ENCODE measurements around the gene PLXNA4. TPM values are rescaled to one million over a fixed set of nuclear protein-coding genes. Genes with fewer than 3 reads are reported as not detected.

PLXNA4 gene
- total RNA-seq, 1 experiment from 2014 or later: 11.2 TPM

DNA sequence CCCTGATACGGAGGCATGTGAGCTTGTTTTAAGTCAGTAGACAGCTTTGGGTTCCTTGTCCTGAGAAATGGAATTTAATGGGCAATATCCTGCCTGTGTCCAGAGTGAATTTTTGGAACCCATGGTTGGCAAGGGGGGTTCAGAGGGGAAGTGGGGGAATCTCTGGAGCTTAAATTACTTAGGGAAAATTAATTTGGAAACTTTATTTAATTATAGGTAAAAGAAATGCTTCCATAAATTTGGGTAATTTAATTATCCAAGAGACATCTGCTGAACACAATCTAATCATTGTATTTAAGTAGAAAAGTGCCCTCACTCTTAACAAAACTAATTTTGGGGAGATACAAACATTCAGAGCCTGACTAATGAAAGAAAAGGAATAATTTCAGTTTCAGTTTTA lies 99.7 kb downstream of the PLXNA4 start:
- Histone ChIP-seq H3K27me3 (no peaks in the 10 kb centered on the region), H3K27ac (no peak overlapping the region), H3K4me1 (peaks cover 12% of the 10 kb centered on the region), H3K9me3 (replicated peaks) (no peaks in the 10 kb centered on the region), H3K4me3 (no peak overlapping the region), H3K36me3 (no peaks in the 10 kb centered on the region)
- no peak for DNase-seq

- H3K9me3 ChIP-seq (replicated peaks): no peaks in the 10 kb centered on the region
- no peaks in the 10 kb centered on the region for H3K27me3 ChIP-seq
- H3K4me3 ChIP-seq: no peak overlapping the region
- H3K4me1 ChIP-seq: peaks cover 12% of the 10 kb centered on the region
- no peak overlapping the region for H3K27ac ChIP-seq
- DNase-seq: no peak
- no peaks in the 10 kb centered on the region for H3K36me3 ChIP-seq
Observed at GRCh38 chr7:132475669-132476116, 100.6 kb downstream of the PLXNA4 start.

DNA sequence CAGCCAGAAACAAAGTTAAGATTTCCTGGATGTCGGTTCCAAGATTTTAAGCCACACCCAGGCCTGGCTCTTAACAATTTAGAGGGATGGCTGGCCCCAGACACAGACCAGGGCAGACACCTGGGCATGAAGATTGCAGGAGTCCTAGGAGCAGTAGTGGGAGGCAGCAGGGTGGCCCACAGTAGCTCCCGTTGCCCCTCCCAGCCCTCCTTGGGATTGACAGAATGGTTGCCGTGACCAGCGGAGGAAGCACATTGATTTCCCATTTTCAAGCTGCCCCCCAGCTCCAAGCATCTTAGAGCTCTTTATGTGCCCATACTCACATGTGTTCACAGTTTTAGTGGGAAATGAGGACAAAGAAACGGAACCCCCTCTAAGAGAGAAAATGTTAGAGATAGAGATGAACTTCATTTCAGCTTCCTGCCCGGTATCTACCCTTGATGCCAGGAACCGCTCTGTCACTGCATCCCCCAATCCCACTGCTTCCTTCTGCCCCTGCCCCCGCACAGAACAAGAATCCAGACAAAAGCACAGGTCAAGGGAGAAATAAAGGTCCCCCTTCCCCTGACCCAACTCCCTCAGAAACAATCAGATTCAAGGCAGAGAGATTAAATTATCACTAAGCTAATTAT lies 101.1 kb downstream of the PLXNA4 start:
- Histone ChIP-seq H3K4me1 (peaks cover 12% of the 10 kb centered on the region), H3K27ac (no peak overlapping the region), H3K27me3 (no peaks in the 10 kb centered on the region), H3K4me3 (no peak overlapping the region), H3K36me3 (no peaks in the 10 kb centered on the region), H3K9me3 (replicated peaks) (no peaks in the 10 kb centered on the region)
- no peak for DNase-seq

DNA sequence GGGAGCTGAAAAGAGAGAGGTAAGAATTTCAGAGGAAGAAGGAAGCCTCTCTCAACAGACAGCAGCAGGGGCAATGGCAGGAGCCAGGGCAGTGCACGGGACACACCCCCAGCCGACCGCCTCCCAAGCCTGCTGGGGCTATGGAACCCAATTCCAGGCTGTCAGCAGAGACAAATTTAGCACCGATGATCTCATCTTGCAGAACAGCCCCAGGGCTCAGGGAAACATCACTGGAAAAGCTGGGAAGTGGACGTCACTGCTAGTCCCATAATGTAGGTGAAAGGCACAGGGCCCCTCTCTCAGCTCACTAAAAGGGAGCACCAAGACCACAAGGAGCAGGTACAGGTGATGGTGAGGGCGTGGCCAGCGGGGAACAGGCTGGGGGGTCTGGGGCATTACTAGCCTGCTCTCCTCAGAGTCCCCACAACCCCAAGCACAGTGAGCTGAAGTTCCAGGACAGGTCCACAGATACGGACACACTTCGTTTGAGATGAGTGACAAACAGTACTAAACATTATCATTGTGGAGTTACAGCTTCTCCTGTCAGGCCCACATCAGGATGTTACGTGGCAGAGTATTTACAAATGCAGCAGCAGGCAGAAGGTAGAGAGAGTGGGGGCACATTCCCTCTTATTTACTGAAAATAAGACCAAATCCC lies 103.7 kb downstream of the PLXNA4 start:
- H3K4me3 ChIP-seq: no peak overlapping the region
- H3K9me3 ChIP-seq (replicated peaks): no peaks in the 10 kb centered on the region
- no peaks in the 10 kb centered on the region for H3K27me3 ChIP-seq
- H3K4me1 ChIP-seq: peaks cover 12% of the 10 kb centered on the region
- no peaks in the 10 kb centered on the region for H3K36me3 ChIP-seq
- DNase-seq: peak; percentile 87 to 89
- H3K27ac ChIP-seq: no peak overlapping the region

DNA sequence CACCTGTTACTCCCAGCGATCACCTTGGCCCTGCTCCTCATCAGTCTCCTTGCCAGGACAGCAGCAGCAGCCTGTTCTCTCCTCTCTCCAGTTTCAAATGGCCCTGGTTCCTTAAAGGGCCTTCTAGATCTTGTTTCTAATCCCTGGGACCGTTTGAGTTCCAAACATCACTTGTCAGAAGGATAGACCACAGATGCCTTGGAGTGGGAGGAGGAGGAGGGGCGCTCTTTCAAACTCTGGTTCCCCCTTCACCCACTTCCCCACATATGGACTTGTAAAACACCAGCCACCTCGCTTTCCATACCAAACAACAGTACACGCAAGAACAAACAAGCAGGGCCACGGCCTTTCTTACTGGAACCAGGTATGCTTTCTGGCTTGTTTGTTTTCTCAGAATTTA lies 104.8 kb downstream of the PLXNA4 start:
- H3K4me1 ChIP-seq: peaks cover 12% of the 10 kb centered on the region

DNA sequence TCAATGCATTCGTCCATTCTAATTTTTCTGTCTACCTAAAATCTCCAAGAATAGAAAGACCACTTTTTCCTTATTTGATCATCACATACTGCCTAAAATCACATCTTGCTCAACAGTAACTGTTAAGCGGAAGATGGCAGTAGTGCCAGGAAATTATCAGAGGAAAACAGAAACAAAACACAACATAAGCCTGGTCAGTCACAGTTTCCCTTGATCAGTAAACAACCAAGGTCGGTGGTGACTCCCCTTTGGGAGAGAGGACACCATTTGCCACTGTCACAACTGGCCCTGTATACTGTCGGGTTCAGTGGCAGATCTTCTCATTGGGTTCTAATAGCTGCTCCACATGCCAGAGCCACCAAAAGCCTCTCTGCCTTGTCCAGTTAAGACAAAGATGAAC lies 106.6 kb downstream of the PLXNA4 start:
- no peaks in the 10 kb centered on the region for H3K36me3 ChIP-seq
- H3K27ac ChIP-seq: no peak overlapping the region
- H3K27me3 ChIP-seq: no peaks in the 10 kb centered on the region
- DNase-seq: no peak
- no peaks in the 10 kb centered on the region for H3K9me3 ChIP-seq (replicated peaks)
- H3K4me1 ChIP-seq: peaks cover 12% of the 10 kb centered on the region
- no peak overlapping the region for H3K4me3 ChIP-seq

More for the DNA sequence above, 104.8 kb downstream of the PLXNA4 start:
- H3K4me3 ChIP-seq: no peak overlapping the region
- no peak overlapping the region for H3K27ac ChIP-seq
- no peaks in the 10 kb centered on the region for H3K27me3 ChIP-seq
- DNase-seq: no peak
- H3K36me3 ChIP-seq: no peaks in the 10 kb centered on the region
- H3K9me3 ChIP-seq (replicated peaks): no peaks in the 10 kb centered on the region

- Histone ChIP-seq H3K4me1 (peaks cover 12% of the 10 kb centered on the region), H3K36me3 (no peaks in the 10 kb centered on the region), H3K27ac (no peak overlapping the region), H3K27me3 (no peaks in the 10 kb centered on the region), H3K9me3 (replicated peaks) (no peaks in the 10 kb centered on the region), H3K4me3 (no peak overlapping the region)
- no peak for DNase-seq
Observed at GRCh38 chr7:132469264-132469663, 107.0 kb downstream of the PLXNA4 start.

- Histone ChIP-seq H3K27ac (no peak overlapping the region), H3K4me3 (no peak overlapping the region), H3K4me1 (no peaks in the 10 kb centered on the region), H3K36me3 (no peaks in the 10 kb centered on the region), H3K27me3 (no peaks in the 10 kb centered on the region), H3K9me3 (replicated peaks) (no peaks in the 10 kb centered on the region)
- DNase-seq: no peak
Observed at GRCh38 chr7:132466367-132466766, 109.9 kb downstream of the PLXNA4 start.

DNA sequence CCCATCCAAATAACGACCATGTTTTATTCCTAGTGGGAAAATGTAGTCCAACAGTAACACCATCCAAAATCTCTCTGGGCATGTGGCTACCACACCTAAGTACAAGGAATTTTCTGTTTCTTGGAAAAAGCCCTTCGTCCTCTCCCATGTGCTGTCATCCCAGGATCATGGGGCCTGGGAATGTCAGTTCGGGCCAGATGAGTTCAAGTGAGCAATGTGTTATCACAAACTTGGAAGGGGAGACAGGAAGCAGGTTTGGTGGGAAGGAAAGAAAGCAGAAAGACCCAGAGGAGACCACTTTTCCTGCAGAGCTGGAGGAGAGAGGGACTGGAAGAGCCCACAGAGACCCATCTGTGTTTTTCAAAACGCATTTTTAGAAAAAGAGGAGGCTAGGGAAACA lies 110.8 kb downstream of the PLXNA4 start:
- Histone ChIP-seq H3K27me3 (no peaks in the 10 kb centered on the region), H3K9me3 (replicated peaks) (no peaks in the 10 kb centered on the region), H3K4me1 (no peaks in the 10 kb centered on the region), H3K4me3 (no peak overlapping the region), H3K36me3 (no peaks in the 10 kb centered on the region), H3K27ac (no peak overlapping the region)
- no peak for DNase-seq

- Histone ChIP-seq H3K4me1 (no peaks in the 10 kb centered on the region), H3K36me3 (no peaks in the 10 kb centered on the region), H3K4me3 (no peak overlapping the region), H3K27ac (no peak overlapping the region), H3K9me3 (replicated peaks) (no peaks in the 10 kb centered on the region), H3K27me3 (no peaks in the 10 kb centered on the region)
- no peak for DNase-seq
Observed at GRCh38 chr7:132464740-132465139, 111.5 kb downstream of the PLXNA4 start.

GRCh38 chr7:132463922-132464321 lies 112.3 kb downstream of the PLXNA4 start:
- Histone ChIP-seq H3K9me3 (replicated peaks) (no peaks in the 10 kb centered on the region), H3K4me3 (no peak overlapping the region), H3K4me1 (no peaks in the 10 kb centered on the region), H3K27ac (no peak overlapping the region), H3K36me3 (no peaks in the 10 kb centered on the region), H3K27me3 (no peaks in the 10 kb centered on the region)
- DNase-seq: no peak

- H3K9me3 ChIP-seq (replicated peaks): no peaks in the 10 kb centered on the region
Observed at GRCh38 chr7:132462478-132462877, 113.8 kb downstream of the PLXNA4 start.

DNA sequence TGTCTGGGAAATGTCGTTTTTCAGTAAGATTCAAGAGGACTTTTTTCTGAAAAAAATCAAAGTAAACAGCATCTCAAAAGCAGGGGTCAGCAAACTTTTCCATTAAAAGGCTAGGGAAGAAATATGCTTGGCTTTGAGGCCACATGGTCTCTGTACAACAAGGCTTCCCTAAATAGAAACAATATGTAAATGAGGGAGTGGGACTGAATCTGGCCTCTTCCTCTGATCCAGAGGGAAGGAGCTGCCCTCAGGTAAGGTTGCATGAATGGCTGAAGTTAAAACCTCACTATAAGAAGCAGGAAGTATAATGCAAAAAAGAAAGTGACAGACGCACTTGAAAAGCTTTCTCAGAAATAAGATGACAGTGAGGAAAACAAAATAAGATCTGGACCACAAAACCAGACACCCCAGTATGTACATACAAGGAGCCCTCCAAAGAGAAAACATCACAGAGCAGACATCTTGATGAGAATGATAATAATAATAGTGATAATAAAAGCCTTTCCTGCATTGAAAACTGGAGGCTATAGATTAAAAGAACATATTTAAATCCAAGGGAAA lies 115.2 kb downstream of the PLXNA4 start:
- H3K36me3 ChIP-seq: no peaks in the 10 kb centered on the region
- no peak for DNase-seq
- H3K27me3 ChIP-seq: no peaks in the 10 kb centered on the region
- no peaks in the 10 kb centered on the region for H3K9me3 ChIP-seq (replicated peaks)
- H3K4me3 ChIP-seq: no peak overlapping the region
- H3K4me1 ChIP-seq: no peaks in the 10 kb centered on the region
- H3K27ac ChIP-seq: no peak overlapping the region

More at GRCh38 chr7:132462478-132462877, 113.8 kb downstream of the PLXNA4 start:
- Histone ChIP-seq H3K4me1 (no peaks in the 10 kb centered on the region), H3K4me3 (no peak overlapping the region), H3K36me3 (no peaks in the 10 kb centered on the region), H3K27me3 (no peaks in the 10 kb centered on the region), H3K27ac (no peak overlapping the region)
- DNase-seq: no peak

DNA sequence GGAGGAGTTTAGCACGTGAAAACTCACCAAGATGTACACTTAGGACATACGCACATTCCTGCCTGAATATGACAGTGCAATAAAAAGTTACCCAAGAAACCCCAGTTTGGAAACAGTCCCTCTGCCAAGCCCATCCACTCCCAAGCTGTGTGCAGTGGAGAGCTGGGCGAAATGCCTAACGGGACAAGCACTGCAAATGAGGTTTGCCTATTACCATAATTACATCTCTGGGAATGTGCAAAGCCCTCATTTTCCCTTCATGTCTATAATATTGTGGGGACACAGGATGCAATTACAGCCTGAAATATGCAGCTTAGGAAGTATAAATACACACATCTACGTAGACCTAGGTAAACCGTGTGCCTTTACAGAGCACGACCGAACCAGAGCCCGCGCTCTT lies 117.5 kb downstream of the PLXNA4 start:
- Histone ChIP-seq H3K27me3 (no peaks in the 10 kb centered on the region), H3K4me3 (no peak overlapping the region)
- DNase-seq: no peak

DNA sequence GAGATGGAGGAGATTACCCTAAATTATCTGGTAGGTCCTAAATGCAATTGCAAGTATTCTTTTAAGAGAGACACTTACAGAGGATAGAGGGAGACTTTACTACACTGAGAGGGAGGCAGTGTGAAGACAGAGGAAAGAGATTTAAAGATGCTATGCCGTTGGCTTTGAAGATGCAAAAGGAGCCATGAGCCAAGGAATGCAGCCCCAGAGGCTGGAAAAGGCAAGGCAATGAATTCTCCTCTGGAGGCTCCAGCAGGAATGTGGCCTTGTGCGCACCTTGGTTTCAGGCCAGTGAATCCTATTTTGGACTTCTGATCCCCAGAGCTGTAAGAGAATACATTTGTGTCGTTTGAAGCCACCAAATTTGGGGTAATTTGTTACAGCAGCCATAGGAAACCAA lies 118.6 kb downstream of the PLXNA4 start:
- Histone ChIP-seq H3K27me3 (no peaks in the 10 kb centered on the region), H3K27ac (no peak overlapping the region), H3K36me3 (no peaks in the 10 kb centered on the region), H3K4me3 (no peak overlapping the region), H3K9me3 (replicated peaks) (no peaks in the 10 kb centered on the region), H3K4me1 (no peaks in the 10 kb centered on the region)
- DNase-seq: no peak

More for the DNA sequence above, 117.5 kb downstream of the PLXNA4 start:
- Histone ChIP-seq H3K27ac (no peak overlapping the region), H3K4me1 (no peaks in the 10 kb centered on the region), H3K9me3 (replicated peaks) (no peaks in the 10 kb centered on the region), H3K36me3 (no peaks in the 10 kb centered on the region)
